ENCODE measurements around the gene ZFAND2A.
"Not testable (repeated sequence)": the region's sequence is repeated elsewhere in the genome, so short reads cannot be mapped to it uniquely, and the experiment has no call there.

Gene ZFAND2A, protein sequence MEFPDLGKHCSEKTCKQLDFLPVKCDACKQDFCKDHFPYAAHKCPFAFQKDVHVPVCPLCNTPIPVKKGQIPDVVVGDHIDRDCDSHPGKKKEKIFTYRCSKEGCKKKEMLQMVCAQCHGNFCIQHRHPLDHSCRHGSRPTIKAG

DNA sequence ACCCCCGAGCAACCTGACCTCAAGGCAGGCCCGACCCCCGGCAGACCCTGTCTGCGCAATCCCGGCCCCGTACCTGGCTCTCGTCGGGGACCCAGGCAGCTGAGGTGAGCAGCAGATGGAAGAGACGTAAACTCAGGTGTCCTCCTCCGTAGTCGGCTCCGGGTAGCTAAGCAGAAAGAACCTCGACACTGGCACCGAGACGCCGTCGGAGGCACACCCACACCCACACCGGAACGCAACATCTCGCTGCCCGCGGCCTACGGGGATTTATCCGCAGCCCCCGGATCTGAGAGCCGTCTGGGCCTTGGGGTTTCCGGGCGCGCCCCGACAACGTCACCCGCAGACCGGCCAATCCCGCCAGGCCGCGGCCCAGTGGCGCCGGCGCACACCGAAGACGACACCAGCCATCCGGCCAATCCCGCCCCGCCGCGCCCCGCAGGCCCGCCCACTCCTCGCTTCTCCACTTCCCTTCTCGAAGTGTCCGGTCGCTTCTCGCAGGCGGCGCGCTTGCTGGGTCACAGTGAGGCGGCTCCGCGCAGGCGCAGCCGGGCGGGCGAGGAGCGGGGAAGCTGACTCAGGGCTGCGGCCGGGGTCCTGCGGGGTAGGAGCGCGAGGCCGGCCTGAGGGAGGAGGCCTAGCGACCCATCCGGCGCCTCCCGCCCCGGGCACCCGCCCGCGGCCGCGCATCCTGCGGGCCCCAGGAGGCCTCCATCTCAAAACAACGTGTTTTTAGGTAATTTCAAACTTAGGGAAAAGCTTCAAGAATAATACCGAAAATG is at the start of gene ZFAND2A:
Gene ZFAND2A (minus strand): TSS at position 306 of the 779 bp plus-strand sequence. CDS start 1,984 bp downstream, outside the sequence.
- DNase-seq, result peak; percentile 98

DNA sequence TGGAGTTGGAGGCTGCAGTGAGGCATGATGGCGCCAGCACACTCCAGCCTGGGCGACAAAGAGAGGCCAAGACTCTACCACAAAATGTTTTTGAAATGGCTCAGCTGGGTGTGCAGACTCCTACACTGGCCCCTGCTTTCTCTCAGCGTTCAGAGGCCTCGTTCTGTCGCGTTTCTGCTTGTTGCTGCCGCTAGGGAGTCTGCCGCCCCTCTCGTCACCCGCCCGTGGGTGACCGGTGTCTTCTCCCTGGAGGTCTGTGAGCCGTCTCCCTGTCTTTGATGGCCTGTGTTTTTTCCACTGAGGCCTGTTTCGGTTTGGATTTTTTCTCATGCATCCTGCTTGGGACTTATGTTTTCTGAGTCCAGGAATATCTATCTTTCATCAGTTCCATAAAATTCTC is 49.1 kb upstream of the ZFAND2A start:
- DNase-seq, result no peak

DNA sequence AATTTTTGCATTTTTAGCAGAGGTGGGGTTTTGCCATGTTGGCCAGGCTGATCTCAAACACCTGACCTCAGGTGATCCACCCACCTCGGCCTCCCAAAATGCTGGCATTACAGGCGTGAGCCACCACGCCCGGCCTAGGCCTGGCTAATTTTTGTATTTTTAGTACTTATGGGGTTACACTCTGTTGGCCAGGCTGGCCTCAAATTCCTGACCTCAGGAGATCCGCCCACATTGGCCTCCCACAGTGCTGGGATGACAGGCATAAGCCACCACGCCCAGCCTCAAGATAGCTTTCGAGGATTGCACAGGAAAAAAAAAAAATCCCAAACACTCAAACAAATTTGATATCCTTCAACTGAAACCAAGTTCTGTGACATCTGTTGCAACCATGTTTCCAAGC is 45.7 kb upstream of the ZFAND2A start:
- not testable (repeated sequence) for DNase-seq

DNA sequence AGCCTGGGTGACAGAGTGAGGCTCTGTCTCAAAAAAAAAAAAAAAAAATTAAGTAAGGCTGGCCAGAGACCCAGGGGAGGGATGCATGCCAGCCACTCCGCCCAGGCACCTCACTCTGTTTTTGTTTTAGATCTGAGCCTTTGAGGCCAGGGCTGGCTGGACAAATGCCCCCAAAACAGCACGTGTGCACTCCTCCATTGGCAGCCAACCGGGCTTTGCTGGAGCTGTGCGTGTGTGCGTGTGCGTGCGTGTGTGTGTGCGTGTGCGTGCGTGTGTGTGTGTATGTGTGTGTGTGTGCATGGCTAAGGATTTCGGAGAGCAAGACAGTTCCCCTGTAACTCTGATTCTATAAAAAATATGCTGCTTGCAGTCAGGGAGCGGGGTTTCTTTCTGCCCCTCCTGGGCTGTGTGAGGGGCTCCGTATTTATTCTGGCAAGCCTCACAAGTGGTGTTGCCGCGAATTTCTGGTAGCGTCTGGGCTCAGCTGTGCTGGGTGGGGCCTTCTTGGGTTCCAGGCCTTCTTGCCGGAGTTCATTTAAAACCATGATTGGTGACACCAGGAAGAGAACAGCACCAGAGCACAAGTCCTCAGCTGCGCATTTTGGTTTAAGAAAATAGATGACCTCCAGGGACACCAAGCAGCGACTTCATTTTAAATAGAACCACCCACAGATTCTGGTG is 44.6 kb upstream of the ZFAND2A start:
- DNase-seq, result no peak

DNA sequence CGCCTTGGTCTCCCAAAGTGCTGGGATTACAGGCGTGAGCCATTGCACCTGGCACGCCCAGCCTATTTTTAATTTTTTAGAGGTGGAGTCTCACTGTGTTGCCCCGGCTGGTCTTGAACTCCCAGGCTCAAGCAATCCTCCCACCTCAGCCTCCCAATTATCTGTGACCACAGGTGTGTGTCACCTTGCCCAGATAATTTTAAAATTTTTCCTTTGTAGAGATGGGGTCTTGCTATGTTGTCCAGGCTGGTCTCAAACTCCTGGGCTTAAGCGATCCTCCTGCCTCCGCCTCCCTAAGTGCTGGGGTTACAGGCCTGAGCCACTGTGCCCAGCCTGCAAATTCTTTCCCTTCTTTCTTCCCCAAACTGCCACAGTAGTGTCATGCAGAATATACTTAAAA is 42.9 kb upstream of the ZFAND2A start:
- DNase-seq, result not testable (repeated sequence)

DNA sequence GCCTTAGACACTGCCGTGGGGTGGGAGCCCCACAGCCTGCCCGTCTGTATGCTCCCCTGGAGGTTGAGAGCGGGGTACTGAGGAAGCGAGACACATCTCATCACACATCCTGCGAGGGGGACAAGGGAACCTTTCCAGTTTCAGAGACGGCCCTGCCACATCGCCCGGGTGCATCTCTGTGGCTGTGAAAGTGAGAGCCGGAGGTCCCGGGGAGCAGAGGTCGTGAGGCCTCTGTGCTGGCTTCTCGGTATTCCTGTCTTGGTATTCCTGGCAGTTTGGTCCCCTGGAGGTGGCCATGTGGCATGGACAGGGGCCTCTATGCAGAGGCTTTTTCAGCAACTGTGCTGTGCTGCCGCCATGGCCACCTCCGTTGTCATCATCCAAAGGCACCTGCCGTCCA is 41.9 kb upstream of the ZFAND2A start:
- no peak for DNase-seq

DNA sequence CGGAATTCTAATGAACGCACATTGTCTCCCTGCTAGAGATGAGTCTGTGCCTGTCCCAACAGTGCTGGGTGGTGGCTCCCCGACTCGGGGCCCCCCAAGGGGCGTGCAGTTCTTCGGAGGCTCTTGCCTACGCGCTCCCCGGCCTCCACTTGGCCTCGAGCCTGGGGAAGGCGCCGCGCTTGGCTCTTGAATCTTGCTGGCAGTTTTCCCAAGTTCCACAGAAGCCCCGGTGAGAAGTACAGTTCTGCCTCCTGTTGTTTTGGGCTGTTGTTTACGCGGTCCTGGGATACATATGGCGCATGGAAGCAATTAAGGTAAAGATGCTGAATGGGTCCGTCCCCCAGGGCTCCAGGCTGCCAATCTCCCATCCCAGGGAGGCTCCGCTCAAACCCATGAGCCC is 40.0 kb upstream of the ZFAND2A start:
- DNase-seq, result no peak

DNA sequence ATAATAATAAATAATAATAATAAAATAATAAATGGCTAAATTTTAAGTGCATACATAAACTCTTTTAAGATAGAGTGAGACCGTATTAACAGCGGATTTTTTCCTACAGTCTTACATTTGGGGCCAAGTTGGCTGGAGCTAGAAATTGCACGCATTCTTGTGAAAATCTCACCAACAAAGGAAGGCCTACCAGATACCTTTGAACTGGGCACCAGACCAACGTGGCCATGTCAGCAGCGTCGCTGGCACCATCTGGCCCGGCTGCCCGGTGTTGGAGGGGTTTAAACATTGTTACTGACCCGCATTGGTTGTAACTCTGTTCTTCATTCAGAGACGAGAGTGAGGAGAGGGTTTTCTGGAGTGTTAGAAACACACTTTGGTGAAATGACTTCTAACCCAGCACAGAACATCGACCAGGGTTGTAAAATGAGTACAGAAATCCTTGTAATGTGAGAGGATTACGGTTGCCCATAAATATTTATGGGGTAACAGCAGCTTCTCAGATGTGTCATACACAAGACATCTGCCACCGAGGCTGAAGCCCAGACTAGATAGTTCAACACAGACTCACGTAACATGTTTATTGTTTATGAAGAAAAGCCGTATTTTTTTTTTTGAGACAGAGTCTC is 38.1 kb upstream of the ZFAND2A start:
- DNase-seq, result no peak

DNA sequence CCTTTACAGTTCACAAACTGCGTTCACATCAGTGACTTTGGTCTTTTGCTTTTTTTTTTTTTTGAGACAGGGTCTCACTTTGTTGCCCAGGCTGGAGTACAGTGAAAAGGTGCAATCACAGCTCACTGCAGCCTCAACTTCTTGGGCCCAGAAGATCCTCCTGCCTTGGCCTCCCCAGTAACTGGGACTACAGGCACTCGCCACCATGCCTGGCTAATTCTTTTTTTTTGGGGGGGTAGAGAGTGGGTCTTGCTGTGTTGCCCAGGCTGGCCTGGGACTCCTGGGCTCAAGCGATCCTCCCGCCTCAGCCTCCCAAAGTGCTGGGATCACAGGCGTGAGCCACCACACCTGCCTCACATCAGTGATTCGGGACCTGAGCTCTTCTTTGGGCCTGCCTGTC is 37.0 kb upstream of the ZFAND2A start:
- DNase-seq, result no peak

DNA sequence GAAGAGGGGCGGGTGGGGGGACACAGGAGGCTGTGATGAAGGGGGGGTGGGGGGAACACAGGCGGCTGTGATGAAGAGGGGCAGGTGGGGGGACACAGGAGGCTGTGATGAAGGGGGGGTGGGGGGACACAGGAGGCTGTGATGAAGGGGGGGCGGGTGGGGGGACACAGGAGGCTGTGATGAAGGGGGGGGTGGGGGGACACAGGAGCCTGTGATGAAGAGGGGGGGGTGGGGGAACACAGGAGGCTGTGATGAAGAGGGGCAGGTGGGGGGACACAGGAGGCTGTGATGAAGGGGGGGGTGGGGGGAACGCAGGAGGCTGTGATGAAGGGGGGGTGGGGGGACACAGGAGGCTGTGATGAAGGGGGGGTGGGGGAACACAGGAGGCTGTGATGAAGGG is 36.4 kb upstream of the ZFAND2A start:
- not testable (repeated sequence) for DNase-seq

DNA sequence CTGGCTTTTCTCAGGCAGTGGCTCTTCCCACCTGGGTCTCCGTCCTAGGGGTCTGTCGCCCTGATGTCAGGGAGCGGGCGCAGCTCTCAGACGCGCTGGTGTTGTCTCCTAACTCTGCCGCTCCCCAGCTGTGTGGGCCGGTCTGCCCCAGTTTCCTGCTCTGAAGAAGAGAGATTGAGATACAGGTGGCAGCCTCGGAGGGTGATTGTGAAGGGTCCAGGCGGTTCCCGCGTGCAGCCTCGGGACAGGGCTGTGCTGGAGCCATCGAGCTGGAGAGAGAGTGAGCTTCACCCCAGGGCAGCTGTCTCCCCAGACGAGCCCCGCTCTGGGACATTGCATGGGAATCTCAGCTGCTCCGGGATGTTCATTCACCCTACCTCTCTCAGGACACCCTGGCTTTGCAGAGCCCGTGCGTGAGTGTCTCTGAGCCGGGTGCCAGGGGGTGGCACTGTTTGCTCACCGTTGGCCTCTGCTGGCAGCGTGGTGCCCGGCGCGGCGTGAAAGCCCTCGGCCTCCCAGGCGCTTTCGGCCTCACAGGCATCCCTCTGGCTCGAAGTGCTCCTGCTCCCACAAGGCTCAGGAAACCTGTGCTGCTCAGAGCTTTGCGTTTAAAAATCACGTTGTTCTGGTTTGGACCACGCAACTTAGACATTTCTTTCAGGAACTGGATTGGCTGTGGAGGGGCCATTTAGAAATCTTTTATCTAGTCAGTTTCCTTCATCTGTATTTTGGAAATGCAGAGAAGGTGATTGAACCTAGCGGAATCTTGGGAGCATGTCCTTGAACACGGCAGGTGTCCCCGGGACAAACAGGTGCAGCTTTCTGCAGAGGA is 33.8 kb upstream of the ZFAND2A start:
- DNase-seq, result peak; percentile 35

DNA sequence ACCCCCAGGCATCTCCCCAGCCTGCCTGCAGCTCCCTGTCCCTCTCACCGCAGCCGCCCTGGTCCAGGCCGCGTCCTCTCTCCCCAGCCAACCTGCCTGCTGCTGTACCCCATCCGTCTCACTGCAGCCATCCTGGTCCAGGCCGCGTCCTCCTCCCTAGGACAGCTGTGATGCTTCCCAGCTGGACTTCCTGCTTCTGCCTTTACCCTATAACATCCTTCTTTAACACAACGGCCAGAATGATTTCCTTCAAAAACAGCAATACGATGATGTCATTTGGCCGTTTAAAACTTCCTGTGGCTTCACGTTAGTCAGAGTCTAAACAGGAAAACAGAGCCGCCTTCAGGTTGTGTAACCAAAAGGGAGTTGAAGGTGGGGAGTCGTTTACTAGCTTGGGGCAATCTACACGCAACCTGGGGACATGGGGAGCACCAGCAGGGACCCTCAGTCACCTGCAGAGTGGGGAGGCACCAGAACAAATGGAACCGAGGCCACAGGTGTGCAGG is 32.2 kb upstream of the ZFAND2A start:
- no peak for DNase-seq

DNA sequence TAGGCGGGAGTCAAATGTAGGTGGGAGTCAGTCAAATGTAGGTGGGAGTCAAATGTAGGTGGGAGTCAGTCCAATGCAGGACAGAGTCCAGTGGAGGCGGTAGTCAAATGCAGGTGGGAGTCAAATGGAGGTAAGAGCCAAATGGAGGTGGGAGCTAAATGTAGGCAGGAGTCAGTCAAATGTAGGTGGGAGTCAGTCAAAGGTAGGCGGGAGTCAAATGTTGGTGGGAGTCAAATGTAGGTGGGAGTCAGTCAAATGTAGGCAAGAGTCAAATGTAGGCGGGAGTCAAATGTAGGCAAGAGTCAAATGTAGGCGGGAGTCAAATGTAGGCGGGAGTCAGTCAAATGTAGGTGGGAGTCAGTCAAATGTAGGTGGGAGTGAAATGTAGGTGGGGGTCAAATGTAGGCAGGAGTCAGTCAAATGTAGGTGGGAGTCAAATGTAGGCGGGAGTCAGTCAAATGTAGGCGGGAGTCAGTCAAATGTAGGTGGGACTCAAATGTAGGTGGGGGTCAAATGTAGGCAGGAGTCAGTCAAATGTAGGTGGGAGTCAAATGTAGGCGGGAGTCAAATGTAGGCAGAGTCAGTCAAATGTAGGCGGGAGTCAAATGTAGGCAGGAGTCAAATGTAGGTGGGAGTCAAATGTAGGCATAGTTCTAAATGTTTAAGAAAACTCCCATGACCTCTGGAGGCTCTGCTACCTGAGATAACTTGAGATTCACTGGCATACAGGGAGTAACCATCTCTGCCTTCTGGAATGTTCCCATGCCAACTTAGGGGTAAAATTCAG is 30.2 kb upstream of the ZFAND2A start:
- no peak for DNase-seq

DNA sequence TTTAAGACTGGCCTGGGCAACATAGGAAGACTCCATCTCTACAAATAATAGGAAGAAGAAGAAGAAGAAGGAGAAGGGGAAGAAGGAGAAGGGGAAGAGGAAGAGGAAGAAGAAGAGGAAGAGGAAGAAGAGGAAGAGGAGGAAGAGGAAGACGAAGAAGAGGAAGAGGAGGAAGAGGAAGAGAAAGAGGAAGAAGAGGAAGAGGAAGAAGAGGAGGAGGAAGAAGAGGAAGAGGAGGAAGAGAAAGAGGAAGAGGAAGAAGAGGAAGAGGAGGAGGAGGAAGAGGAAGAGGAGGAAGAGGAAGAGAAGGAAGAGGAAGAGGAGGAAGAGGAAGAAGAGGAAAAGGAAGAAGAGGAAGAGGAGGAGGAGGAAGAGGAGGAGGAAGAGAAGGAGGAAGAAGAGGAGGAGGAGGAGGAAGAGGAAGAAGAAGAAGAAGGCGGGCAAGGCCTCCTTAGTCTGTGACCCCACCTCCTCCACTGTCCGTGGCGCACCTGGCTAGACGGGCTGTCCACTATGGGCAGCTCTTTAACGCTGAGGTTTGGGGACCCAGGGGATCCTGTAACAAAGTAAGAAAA is 28.8 kb upstream of the ZFAND2A start:
- DNase-seq, result no peak

DNA sequence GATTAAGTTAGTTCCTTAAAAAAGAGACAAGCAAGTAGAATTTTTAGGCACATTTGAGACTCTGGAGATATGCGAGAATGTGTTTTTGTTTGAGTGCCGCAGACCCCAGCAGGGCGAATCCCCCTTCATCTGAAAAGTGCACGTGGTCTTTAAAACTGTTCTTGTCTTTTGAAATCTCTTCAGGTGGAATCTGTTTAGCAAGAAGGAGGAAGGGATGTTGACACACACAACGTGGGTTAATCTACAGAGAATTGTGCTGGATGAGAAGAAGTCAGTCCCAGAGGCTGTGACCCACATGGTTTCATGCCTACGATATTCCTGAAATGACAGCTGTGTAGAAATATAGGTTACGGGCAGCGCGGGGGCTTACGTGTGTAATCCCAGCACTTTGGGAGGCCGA is 27.1 kb upstream of the ZFAND2A start:
- no peak for DNase-seq

DNA sequence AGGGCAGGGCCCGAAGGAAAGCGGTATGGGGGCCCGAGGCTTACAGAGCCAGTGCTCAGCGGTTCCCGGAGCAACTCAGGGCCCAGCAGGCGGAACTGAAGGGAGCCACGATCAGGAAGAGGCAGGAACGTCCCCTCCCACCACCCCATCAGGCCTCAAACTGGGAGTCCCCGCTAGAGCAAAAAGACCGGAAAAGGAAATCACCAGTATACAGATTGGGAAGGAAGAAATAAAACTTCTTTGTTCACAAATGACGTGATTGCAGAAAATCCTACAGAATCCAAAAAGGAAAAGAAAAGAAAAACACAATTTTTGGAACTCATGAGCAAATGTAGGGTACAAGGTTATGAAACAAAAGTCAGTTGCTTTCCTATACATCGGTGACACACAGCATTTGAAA is 21.6 kb upstream of the ZFAND2A start:
- no peak for DNase-seq

DNA sequence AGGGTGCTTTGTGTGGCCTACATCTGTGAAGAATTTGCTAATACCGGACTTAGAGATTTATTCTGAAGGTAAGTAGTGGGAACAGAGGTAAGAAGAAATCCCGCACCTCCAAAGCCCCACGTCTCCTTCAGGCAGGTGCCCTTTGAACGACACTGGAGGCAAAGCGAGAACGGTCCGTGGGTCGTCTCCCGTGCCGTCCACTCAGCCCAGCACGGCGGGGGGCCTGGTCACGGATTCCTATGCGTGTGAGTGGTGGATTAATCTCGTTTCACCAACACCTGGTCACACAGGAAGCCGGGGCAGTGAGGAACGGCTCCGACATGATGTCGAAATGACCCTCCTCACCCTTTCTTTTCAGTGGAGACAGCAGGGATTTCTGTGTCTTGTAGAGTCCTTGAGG is 21.0 kb upstream of the ZFAND2A start:
- no peak for DNase-seq

DNA sequence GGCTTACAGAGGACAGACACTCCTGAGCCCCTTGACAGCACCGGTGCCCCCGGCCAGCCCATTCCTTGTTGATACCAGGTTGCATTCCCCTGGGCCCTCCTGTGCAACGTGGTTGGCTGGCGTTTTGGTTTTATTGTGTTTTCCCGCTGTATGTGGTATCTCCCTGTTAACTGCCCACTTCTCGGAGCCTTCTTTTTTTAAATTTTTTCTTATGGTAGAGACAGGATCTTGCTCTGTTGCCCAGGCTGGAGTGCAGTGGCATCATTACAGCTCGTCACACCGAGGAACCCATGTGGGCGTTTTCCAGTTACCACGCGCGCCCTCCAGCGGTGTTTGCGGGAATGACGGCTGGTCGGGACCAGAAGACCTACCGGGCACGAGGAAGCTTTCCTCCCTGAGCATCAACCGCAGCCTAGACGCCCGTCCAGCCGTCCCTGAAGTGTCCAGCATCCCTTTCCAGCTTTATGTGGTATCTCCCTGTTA is 16.9 kb upstream of the ZFAND2A start:
- DNase-seq, result peak; percentile 76

DNA sequence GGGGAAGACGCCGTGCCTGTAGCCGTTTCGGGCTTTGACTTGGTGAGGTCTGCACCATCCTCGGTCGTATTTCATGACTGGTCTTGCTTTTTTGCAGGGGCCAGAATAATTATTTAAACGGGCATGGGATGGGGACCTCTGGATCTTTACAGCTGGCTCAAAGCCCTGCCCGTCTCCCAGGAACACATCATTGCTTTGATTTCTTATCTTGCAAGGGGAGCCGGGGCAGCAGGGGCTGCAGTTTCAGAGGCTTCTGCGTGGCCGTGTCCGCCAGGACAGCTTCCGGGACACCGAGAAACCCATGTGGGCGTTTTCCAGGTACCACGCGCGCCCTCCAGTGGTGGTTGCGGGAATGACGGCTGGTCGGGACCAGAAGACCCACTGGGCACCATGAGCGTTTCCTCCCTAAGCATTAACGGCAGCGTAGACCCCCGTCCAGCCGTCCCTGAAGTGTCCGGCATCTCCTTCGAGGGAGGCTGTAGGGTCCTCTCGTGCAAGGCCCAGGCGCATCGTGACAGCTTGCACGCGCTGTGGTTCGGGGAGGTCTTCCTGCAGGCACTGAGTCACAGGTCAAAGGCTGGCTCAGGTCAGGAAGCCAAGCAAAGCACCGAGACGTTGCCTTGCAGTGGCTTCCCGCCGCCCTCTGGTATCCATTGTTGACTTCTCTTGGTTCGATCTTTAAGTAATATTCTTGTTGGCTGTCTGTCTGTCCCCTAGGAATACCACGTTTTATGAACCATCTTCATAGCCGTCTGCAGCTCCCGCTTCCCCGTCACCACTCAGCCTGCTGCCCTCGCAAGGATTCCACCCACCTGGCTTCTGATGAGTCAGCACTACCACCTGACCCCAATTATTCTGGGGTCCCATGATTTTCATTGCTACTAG is 16.2 kb upstream of the ZFAND2A start:
- peak; percentile 73 for DNase-seq

DNA sequence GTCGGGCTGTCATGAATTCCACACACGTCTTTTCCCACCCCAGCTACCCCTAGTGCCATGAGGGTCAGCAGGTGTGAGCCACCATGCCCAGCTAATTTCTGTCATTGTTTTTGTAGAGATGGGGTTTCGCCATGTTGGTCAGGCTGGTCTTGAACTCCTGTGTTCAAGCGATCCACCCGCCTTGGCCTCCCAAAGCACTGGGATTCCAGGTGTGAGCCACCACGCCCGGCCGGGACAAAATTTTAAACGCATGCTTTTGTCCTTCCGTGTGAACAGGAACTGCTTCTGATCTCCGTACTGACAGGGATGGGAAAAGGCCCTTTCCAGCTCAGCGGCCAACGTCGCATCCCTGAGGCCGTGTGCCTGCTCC is 15.6 kb upstream of the ZFAND2A start:
- no peak for DNase-seq

Measured in activated CD4-positive, alpha-beta T cell treated with anti-CD3 and anti-CD28 coated beads, Interleukin-2, amount 50 U/mL, for 1 hour (primary cell).